Ovary (tissue), 3 donors: Measurements from ENCODE around the gene SLC30A9.

Source experiments
- CTCF ChIP-seq, 3 donors: fragments of 450-650 bp in 2 of 3; fragments of 200-600 bp in 1 of 3; IDR thresholded peaks; one replicate each; pipeline versions ENCODE4 v1.5.1 to v1.8.0; 2016 to 2022; ENCODE audit warnings: antibody characterized with exemption in 3 of 3, mild to moderate bottlenecking in 1 of 3
- POLR2A ChIP-seq: fragments of 450-650 bp; IDR thresholded peaks from one replicate; pipeline ENCODE4 v1.6.1; 2017; ENCODE audit warnings: antibody characterized with exemption, mild to moderate bottlenecking, moderate library complexity
- donor health status: DM: no; HTN: no; CAD: no.

DNA sequence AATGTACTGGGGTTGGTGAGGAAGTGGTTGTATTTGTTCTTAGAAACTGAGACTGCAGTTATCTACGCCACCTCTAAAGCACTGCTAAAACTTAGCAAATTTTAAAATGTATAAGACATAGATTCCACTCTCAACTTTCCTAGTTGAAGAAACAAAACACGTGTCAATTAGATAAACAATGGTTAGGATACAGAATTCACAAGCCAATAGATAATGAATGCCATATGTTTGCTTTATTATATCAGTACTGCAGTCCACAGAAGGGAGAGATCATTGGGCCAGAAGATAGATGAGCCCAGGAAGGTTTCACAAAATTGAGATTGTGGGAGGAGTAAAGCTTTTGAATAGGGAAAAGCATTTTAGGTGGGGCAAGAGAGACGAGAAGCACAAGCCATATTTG is 40.8 kb upstream of the SLC30A9 start:
- no peak for TF ChIP-seq POLR2A
- no peak for TF ChIP-seq CTCF (IDR thresholded peaks at IDR 0.05)
